NCI-H128 (cell line): ENCODE measurements around the gene MTFR2.

Source experiments
- DNase-seq: peaks from one replicate; lab custom pipeline; 2025; ENCODE audit not compliant: unreplicated experiment; lab: John Stamatoyannopoulos, UW

MTFR2 gene

GRCh38 chr6:136249811-136250685 is at the start of gene MTFR2:
Gene MTFR2, minus strand, starts transcription at chr6:136250311. Its CDS starts 1,212 bp downstream, at chr6:136249099.
- DNase-seq = peak; percentile 92

DNA sequence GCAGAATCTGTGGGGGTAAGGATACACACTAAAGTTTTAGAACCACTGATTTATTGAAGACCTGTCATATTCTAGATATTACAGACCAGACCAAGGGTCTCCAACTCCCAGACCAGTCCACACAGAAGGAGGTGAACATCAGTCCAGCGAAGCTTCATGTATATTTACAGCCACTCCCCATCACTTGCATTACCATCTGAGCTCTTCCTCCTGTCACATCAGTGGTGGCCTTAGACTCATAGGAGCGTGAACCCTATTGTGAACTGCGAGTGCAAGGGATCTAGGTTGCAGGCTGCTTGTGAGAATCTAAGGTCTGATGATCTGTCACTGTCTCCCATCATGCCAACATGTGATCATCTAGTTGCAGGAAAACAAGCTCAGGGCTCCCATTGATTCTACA is 44.5 kb upstream of the MTFR2 start:
- DNase-seq = no peak

GRCh38 chr6:136290410-136291010 is 40.4 kb upstream of the MTFR2 start:
- peak; percentile 64 for DNase-seq

GRCh38 chr6:136289579-136290409 is 39.7 kb upstream of the MTFR2 start, which contains the start of gene BCLAF1:
Gene BCLAF1, minus strand, starts transcription at chr6:136289846. Its CDS starts 9,980 bp downstream, at chr6:136279866.
- DNase-seq = peak; percentile 98

DNA sequence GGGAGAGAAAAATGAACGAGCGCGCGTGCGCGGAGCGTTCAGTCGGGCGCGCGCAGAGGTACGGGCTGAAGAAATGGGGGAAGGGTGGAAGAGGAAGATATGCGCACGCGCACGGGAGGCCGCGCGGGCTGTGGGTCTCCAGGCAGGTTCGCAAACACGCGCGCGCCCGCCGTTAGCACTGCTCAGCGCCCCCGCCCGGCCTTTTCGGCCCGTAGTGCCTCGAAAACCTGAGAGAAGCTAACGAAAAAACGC is 39.1 kb upstream of the MTFR2 start:
- DNase-seq = peak; percentile 83

GRCh38 chr6:136288566-136289326 is 38.6 kb upstream of the MTFR2 start:
- DNase-seq = peak; percentile 65

DNA sequence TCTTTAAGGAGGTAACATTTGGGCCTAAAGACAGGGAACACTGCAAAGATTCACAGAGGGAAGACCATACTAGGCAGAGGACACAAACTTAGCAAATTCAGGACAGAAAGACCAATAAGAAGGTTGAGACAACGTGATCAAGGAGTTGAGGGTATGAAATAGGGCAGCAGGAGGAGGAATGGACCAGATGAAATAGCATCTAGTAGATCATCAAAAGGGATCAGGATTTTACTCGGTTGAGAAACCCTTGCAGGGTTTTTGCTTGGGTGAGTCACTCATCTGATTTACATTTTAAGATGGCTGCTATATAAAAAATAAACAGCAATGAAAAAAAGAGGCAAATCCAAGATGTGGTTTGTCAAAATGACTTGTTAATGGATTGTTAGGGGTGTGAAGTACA is 34.8 kb upstream of the MTFR2 start:
- no peak for DNase-seq

- no peak for DNase-seq
Measured at GRCh38 chr6:136282906-136283305, 32.8 kb upstream of the MTFR2 start.

GRCh38 chr6:136280032-136280609 is 30.0 kb upstream of the MTFR2 start:
- DNase-seq = no peak

DNA sequence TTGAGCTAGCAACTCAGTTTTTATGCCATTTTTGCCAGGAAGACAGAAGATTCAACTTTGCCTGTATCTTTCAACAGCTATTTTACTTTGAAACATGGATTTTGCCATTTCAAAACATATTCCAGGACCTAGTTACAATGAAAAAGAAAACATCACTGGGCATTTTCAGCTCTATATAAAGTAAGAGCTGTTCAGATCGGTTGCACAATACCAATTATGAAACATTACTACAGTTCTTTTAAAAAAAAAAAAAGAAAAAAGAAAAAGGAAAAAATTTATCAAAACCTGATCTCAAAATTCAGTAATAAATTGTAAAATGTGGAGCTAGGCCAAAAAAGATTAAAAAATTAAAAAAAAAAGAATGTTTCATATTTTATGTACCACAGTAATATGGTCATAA is 24.0 kb upstream of the MTFR2 start:
- no peak for DNase-seq

GRCh38 chr6:136265101-136265500 is 15.0 kb upstream of the MTFR2 start:
- no peak for DNase-seq

- DNase-seq = no peak
Measured at GRCh38 chr6:136262940-136263339, 12.8 kb upstream of the MTFR2 start.

DNA sequence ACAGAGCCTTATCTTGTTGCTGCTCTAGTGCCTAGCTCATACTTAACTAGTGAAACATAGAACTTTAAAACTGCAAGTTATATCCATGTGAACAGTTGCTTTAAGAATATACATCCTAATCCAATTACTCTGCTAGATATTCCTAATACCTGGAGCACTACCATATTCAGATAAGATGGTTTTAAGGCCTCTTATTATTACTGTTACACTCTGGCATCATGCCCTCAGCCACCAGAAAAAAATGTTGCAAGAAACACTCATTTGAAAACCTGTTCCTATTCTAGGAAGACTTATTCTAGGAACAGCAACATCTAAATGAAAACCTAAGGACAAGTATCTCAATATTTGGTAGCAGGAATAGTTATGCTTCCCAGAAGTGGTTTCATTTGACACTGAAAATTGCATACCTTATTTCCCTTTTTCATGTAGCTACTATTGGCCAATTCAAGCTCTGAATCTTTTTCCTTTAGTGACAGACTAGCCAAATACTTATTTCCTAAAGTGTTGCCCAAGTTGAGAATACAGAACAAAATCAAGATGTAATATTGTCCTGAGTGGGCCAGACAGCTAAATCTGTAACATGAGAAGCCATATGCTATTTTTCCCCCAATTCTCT is 4.8 kb upstream of the MTFR2 start:
- no peak for DNase-seq

- DNase-seq = no peak
Measured at GRCh38 chr6:136253734-136254133, 3.6 kb upstream of the MTFR2 start.

DNA sequence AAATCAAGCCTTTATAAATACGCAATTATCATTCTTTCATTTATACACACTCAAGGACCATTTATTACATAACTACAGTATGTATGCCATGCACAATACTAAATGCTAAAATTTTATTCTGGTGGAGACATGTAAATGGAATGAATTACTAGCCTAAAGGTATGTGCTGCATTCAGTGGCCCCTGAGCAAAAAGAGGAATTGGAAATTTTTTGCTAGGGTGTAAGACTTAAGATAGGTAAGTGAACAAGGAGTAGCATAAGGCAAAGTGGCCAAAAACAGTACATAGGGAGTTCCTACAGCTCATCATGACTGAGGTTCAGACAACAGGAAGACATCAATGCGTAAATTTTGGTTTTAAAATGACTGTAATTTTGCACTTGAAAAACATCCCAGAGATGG is 2.3 kb upstream of the MTFR2 start:
- no peak for DNase-seq

DNA sequence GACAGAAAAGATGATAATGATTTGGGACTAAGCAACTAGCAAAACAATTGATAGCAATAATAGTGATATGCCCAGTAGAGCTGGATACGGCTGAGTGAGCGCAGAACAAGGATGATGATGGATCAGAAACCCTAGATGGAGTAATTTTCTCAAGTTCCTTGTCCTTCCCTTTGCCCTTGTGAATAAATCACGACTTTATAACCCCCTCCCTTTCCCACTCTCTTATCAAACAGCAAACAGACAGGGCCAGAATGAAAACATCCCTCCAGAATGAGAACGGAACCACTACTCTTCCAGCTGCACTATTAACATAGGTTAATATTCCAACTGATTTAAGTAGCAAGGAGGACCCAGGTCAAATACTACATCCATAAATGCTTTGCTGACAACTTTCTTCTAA is 1.3 kb upstream of the MTFR2 start:
- DNase-seq = no peak

- DNase-seq = no peak
Measured at GRCh38 chr6:136250686-136251008, 536 bp upstream of the MTFR2 start.

- DNase-seq = no peak
Measured at GRCh38 chr6:136249336-136249735, 775 bp downstream of the MTFR2 start.

DNA sequence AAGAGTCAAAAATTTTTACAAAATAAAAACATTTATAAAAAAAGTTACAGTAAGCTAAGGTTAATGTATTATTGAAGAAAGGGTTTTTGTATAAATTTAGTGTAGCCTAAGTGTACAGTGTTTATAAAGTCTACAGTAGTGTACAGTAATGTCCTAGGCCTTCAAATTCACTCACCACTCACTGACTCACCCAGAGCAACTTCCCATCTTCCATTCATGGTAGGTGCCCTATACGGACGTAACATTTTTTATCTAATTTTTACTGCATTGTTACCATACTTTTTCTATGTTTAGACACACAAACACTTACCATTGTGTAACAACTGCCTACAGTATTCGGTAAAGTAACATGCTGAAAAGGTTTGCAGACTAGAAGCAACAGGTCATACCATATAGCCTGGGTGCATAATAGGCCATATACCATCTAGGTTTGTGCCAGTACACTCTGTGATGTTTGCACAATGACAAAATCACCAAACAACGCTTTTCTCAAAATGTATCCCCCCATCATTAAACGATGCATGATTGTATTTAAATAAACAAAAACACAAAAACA is 6.0 kb downstream of the MTFR2 start:
- no peak for DNase-seq
